Ureter (tissue), 1 donor: ENCODE results near the gene HOXC9. TPM values are rescaled to one million over a fixed set of nuclear protein-coding genes. Genes with fewer than 3 reads are reported as not detected.

Source experiments
- DNase-seq: peaks from one replicate; pipeline ENCODE4 v3.0.0-alpha.2; 2020; ENCODE audit warnings: low spot score
- total RNA-seq: library from RNA; stranded (reverse); gene quantifications from one replicate; pipeline ENCODE4 v1.2.4, GENCODE V29; 2023
- donor health status: DM: yes; HTN: yes; CAD: no.

HOXC9 gene
- total RNA-seq, 1 donor from 2014 or later, result 1.7 TPM

DNA sequence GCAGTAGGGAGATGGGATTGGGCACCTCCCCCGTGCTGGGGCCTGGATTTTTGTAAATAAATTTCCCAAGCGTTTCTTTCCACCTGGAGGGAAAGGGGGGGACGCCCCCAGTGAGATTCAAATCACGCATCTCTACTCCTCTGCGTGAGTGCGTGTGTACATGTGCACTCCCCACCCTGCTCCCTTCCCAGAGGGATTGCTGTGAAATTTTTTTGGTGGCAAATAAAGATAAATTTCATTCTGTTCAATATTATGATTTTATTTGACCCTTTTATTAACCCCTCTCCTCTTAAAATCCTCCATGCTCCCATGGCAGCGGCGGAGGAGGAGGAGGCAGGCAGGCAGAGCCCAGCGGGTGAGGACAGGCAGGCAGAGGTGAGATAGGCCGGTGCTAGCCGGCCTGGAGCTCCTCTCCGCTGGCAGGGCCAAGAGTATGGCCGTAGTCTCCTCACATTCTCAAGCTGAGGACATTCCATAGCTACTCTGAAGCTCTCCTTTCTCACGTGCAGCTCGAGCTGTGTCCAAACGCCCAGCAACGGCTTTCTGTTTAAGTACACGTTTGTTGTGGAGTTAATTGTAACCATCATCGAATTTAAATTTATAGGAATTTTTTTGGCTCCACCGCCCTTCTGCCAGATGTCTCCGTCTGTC, 23.7 kb upstream of the HOXC9 start:
- DNase-seq, result no peak

DNA sequence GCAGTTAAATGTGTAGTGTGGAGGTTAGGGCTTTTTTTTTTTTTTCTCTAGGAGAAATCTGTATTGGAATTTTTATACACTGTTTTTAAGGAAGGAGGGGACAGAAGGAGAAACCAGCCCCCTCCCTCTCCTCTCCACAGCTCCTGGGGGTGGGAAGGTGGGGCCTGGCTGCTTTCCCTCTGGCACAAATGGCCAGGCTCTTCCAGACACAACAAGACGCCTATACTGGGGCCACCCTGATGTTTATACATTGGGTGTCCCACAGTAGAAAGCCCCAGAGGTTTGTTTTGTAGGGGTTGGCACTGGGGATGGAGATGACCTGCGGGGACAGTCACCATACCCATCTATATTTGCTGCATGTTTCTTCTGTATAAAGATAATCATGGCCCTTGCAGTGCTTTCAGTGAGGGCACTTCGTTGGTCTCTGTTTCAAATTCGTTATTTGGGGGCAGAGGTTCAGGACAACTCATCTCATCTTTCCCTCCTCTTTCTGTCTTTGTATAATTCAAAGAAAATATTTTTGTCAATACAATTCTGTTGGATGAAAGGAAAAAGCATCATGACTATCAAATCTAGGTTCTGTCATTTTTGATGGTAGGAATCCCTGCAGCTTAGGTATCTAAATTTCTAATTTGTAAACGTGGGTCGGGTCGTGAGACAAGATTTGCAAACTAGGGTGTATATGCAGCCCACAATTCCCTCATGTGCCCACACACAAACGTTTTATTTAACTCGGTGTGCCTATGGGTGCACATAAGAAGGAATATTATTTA, 23.0 kb upstream of the HOXC9 start:
- no peak for DNase-seq

DNA sequence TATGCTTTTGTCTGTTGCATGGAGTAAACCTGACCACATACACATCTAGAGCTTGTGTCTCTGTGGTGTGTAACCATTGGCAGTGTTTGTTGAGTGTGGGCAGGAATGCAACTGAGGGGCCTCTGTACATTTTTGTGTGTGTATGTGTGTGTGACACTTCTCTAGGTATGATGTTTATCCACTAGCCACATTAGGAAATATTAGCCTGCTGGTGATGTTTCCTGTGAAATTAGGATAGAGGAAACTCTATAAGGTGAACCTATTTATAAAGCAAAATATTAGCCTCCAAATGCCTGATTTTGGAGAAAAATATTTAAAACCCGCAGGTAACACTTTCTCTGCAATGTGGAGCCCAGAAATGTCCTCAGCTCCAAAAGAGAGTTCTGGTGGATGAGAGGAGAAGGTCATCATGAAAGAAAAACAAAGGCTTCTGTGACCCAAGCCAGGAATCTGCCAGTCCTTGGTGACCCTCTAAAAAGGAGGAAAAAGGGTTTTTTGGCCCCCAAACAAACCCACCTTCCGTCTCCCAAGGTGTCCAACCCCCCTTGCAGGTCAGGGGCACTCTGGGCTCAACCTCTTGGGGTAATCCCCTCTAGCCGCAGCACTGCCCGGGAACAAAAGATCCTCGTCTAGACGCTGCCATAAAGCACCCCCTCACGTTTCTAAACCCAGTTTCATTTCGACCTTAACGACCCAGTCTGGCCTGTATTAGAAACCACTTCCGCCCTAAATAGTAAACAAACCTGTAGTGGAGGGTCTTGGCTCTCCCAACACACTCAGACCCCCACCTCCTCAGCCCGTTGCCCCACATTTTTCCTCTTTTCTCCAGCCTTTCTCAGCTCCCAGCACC, 22.1 kb upstream of the HOXC9 start:
- DNase-seq, result no peak

DNA sequence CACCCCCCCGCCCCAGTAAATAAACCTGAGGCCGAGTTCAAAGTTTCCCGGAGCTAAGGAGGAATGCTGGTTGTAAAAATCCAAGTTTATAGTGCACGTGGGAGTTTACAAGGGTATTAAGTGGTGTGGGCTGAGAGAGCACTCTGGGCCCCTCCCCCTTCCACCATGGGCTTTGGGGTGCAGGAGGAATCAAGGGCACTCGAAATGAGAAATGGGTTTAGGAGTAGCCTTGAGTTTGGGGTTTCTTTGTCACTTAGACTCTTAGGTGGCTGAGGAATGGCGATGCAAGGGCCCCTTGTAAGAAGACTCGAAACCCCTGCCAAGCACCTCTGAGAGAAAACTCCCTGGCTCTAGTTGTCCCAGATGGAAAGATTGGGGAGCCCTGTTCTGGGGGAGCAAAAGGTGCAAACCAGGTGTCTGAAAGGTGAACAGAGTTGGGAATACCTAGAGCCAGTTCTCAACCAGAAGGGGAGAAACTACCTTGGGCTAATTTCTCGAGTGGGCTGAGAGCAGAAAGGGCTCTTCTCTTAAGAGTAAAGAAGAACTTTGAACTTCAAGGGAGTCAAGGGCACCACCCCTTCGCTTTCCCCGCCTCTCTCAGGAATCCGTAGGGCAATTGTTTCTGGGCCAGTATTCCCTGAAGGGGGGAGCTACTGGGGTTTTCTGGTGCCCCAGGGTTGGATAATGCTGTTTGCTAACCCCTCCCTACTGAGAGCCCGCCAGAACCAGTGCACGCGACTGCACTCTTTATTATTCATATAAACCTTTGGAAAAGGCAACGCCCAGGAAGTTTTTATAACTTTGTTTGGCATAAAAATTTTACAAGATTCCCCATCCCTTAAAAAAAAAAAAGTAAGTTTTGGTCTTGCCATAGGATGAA, 21.2 kb upstream of the HOXC9 start:
- DNase-seq, result no peak

DNA sequence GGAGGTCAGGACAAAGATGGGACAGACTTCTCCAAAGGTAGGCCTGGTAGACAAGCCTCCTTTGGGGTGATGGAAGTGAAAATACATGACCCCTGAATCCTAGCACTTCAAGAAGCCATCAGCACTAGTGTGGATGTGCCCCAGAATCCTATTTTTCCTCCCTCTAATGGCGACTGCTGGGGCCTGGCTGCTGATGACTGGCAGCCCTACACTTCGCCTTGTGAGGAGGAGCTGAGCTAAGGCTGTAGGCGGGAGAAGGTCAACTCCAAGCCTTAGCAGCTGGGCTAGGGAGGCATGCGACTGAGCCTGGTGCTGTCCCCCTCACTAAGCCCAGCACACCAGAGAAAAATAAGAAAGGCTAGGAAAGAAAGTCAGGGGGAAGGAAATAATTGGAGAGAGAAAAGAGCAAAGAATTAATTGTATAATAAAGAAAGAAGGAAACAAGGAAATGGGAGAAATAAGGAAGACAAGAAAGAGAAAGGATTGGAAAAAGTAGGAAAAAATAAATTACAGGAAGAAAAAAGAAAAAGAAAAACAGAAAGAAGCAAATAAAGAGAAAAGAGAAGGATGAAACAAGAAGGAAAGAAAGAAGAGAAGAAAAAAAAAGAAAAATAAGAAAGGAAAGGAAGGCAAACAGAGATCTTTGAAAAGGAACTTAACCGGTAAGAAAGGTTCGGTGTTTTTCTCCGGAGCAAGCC, 19.7 kb upstream of the HOXC9 start:
- no peak for DNase-seq

DNA sequence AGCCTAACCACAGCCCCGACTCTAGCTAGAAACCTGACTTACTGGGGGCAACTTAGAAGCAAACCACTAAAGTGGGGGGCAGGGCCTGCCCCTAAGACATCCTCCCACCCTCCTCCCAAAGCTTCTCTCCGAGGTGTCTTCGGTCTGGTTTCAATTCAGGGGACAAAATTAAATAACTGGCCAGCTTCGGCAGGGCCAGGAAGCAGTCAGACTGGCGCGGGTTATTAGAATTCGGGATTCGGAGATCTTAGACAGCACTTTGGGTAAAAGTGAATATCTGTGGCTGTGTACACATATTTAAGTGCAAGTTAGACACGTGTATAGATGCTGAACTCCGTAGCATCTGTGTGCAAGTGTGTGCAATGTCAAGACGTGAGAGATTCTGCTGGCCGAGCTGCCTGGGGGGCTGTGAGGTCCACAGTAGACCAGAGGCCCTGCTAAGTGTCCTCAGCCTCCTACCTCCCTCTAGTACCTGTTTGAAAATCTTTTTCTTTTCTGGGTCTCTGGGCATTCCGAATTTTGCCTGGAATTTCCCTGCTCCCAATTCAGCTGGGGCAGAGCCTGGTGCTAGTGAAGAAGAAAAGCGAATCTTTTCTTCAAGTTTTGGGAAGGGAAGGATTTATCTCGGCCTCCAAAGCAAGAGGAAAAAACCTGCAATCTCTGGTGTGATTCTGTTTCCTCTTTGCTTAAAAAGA, 19.0 kb upstream of the HOXC9 start:
- no peak for DNase-seq

DNA sequence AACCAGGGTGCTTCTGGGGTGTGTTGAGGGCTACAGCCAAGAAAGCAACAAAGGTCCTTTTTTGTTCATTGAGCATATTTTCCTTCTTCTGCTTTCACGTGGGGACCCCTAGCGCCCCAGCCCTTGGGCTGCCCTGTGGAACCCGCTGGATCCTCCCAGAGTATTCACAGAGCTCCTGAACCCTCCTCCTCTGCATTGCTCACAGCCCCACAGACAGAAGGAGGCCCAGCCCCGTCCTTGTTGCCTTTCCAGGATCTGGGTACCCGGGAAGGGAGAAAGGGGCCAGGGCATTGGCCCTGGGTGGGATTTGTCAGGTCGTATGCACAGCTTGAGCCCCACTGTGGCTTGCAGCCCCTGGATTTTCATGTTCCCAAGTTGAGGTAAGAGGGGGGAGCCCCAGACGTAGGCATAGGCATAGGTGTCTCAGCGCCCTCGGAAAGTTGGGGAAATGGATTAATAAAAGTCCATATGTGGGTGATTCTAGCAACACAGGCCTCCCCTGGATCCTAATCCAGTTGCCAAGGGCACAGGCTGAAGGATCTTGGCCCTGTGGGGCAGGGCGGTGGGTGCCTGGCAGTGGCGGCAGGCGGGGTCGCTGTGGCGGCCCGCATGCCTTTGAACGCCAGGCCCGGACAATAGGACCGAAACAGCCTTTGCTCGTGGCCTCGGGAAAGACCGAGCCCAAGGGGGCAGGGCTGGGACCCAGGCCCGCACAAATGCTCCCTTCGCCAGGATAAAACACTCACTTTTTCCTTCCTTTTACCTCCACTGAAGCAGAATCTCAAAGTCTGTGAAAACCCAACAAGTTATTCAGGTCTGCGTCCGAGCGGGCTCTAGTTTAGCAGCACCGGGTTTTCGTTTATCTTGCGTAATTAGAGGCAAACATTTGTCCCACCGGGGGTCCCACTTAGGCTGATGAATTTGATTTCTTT, 18.1 kb upstream of the HOXC9 start:
- no peak for DNase-seq

DNA sequence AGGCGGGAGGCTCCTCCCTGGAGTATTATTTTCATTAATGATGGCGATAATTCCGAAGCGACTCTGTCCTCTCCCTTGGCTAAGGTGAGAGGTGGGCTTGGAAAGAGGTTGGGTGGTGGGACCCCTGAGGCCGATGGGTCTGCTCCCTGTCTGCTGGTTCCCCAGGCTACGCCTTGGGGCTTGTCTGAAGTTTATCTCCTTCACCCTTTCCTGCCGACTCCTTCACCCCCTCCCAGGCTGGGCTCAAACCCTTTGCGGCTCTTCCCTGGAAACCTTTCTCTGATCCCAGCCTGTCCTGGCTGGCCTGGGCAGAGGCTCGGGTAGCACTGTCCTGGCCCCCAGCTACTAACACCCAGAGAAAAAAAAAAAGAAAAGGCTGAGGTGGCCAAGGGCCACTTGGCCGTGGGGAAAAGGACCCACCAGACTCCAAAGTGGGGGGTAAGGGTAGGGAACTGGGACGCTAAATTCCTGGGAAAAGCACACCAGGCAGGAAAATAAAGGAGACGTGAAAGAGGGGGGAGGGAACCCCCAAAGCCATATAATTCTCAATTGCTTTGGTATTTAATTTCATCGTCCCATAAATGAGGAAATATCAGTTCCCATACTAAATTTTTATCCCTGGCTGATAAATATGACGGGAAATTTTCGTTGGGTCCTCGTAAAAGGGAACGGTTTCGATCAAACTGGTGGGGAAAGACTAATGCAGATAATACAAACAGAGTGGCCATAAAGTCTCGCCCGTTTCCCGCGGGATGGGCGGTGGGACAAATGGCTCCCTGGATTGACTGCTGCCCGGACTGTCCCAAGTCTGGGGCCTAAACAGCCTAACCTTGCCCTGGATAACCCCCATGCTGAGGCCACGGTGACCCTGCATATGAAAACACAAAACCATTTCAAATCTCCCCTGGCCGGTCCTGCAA, 17.1 kb upstream of the HOXC9 start:
- DNase-seq, result no peak

DNA sequence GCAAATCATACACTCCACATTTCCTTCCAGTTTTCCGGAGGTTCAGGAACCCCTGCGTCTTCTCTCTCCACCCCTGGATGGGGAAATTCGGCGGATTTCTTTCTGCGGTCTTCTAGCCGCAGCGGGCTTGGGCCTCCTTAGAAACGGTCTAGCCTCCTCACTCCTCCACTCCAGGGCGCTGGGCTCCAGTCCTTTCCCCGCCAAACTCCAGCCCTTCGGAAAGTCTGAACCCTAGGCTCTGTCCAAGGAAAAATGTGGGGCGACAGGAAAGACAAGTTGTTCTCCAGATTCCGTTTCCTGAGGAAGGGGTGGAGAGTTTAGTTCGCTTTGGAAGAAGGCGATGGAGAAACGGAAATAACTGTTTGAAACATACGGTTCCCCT, 16.4 kb upstream of the HOXC9 start:
- no peak for DNase-seq

DNA sequence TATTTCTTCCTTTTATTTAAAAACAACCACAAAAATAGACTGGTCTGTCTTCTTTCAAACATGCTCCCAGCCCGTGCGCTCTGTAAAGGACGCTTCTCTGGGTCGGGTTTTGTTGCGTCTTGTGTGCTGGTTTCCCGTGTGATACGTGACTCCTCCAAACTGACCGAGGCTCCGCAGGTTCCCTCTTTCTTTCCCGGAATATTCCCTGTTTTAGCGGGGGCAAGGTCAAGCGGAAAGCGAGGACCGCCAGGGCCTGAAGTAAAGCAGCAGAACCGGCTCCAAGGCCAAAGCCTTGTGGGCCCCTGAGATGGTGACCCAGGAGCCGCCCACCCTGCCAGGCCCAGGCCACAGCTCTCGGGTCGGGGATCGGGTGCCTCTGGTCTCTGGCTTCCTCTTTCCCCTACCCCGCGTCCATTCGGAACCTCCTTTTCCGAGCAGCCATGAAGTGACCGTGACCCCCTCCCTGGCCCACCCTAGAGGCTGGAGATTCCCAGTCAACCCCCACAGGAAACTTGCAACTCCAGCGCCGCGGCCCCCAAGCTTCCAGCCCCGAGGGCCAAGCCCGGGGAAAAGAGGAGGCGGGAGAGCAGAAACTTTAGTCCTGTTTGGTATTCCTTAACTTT, 15.9 kb upstream of the HOXC9 start:
- no peak for DNase-seq

DNA sequence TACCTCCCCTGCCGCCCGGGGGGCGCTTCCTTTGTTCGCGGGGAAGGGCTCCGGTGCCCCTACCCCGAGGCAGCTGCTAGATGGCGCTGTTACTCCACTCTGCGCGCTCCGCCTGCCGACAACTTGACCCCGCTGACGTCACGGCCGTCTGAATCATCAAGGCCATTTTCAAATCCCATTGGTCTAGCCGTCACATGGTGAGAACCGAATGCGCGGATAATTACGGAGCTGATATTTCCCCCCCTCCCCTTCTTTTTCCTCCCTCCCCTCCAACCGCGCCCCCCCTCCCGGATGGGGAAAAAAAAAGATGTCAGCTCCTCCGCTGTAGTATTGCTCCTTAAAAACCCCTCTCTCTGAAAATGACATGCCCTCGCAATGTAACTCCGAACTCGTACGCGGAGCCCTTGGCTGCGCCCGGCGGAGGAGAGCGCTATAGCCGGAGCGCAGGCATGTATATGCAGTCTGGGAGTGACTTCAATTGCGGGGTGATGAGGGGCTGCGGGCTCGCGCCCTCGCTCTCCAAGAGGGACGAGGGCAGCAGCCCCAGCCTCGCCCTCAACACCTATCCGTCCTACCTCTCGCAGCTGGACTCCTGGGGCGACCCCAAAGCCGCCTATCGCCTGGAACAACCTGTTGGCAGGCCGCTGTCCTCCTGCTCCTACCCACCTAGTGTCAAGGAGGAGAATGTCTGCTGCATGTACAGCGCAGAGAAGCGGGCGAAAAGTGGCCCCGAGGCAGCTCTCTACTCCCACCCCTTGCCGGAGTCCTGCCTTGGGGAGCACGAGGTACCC, 14.9 kb upstream of the HOXC9 start, which contains the start of gene HOXC10:
Gene HOXC10, plus strand, starts transcription at position 246 of the 791 bp plus-strand sequence. Its CDS starts 114 bp downstream, at position 360.
- peak; percentile 94 for DNase-seq

DNA sequence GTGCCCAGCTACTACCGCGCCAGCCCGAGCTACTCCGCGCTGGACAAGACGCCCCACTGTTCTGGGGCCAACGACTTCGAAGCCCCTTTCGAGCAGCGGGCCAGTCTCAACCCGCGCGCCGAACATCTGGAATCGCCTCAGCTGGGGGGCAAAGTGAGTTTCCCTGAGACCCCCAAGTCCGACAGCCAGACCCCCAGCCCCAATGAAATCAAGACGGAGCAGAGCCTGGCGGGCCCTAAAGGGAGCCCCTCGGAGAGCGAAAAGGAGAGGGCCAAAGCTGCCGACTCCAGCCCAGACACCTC, 14.3 kb upstream of the HOXC9 start:
- DNase-seq, result no peak

DNA sequence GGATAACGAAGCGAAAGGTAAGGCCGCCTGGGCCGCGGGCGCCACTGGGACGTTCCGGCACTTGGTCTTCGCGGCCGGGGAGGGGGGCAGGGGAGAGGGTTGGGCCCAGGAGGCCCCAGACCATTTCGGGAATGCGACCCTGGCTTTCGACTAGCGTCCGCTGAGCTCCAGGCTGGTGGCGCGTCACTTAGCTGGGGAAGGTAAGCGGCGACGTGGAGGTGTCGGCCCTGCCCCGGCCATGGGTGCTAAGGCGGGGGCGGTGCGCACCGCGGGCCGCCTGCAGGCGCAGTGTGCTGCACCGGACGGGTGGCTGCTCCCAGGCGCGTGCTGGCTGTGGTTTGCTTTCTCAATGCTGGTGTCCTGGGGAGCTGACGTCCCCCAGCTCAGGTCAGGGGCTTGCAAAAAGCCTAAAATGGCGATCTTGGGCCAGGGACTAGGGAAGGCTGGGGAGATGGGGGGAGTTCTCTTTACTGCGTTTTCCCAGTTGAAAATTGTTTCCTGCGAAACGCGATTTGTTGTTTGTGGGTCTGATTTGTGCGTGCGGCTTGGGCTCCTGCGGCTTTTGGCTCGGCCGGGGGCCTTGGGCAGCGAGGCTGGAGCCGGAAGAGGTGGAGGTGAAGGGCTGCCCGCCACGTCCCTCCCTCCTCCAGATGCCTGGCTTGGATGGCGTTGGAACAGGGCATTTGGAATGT, 13.8 kb upstream of the HOXC9 start:
- no peak for DNase-seq

DNA sequence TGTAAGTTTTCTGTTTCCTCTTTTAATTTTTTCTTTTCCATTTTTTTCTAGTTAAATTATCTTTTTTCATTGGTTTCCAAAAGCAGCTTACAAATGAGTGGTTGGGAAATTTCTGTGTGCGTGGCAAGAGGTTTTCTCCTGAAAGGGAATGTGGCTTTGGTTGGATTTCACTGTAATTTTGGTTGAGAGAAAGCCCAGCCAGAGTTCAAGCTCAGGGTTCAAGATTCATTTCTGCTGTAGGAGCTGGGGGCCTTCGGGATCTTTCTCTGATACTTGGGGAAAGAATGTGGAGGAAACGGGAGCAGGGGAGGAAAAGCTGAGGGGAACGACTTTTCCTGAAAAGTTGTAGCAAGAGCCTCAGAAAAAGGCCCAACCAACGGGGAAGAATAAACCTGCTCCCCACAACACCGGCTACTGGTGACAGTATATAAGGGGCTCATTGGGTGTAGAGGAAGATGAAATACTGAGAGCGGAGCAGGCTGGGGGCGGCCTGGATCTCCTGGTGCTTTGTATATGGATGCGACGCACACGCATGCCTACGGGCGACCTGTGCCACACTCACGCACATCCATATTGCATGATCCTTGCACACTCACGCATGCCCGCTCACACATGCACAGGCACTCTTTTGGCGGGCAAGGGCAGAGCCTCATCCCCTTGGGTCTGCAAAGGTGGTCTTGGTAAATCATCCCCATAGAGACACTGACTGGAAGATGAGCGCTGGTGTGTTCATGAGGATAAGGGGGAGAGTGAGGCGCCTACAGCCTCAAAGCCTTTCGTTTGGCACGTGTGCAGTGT, 13.1 kb upstream of the HOXC9 start:
- DNase-seq, result no peak

DNA sequence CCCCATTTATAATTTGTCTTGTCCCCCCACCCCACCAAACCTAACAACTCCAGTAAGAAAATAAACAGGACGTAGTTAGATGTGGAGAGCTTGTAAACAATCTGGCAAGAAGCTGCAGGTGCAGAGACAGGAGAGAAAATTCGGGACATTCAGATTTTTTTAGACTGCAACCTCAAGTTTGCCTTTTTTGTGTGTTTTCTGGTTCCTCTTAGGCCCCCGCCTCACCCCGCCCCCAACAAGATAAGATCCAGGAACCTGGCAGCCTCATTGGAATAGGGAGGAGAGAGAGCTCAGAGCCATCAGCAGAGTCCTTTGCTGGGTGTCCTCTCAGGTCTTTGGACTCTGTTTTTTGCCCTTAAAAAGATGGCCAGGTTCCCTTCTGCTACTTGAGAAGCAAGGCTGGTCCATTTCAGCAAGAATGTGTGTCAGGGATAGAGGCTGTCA, 12.2 kb upstream of the HOXC9 start:
- DNase-seq, result no peak
